Measurements from ENCODE around the gene RBMS3.

GRCh38 chr3:29312960-29313452 is 32.1 kb downstream of the RBMS3 start:
- TF ChIP-seq ELF4 (IDR thresholded peaks at IDR 0.05): no peak
- no peak for TF ChIP-seq TARDBP (IDR thresholded peaks at IDR 0.05)
- no peak for TF ChIP-seq PKNOX1 (IDR thresholded peaks at IDR 0.05)
- TF ChIP-seq SP1 (IDR thresholded peaks at IDR 0.05): no peak
- TF ChIP-seq BHLHE40 (IDR thresholded peaks at IDR 0.05; ENCODE audit: borderline replicate concordance): no peak
- no peak for TF ChIP-seq NFRKB (IDR thresholded peaks at IDR 0.05)

All from HEK293T (cell line).